Kidney (tissue), 14 donors: ENCODE data around the gene HAVCR1. TPM values are rescaled to one million over a fixed set of nuclear protein-coding genes. Genes with fewer than 3 reads are reported as not detected.

Experiments used
- DNase-seq, 5 donors: peaks; one replicate each; pipeline ENCODE4 v3.0.0-alpha.2; 2013 to 2020
- FAIRE-seq: peaks from 2 replicates; lab custom pipeline; 2012; peaks lifted over from hg19 to GRCh38; lab: Jason Lieb, UNC
- H3K27ac ChIP-seq, 2 donors: one replicate each; pipeline ENCODE4 v1.7.0; 2013; ENCODE audit warnings: low read depth in 2 of 2, low read length in 2 of 2, inconsistent platforms in 1 of 2
- H3K27me3 ChIP-seq: one replicate; pipeline ENCODE4 v1.7.1; 2013; ENCODE audit warnings: low read length, inconsistent platforms; ENCODE audit not compliant: control insufficient read depth, insufficient read depth
- H3K36me3 ChIP-seq, 3 donors: one replicate each; pipeline versions ENCODE4 v1.7.0 to v1.7.1; 2013; ENCODE audit warnings: low read length in 3 of 3, control low read depth in 1 of 3, inconsistent platforms in 1 of 3; ENCODE audit not compliant: insufficient read depth in 3 of 3, control insufficient read depth in 2 of 3
- H3K4me1 ChIP-seq, 3 donors: one replicate each; pipeline versions ENCODE4 v1.7.0 to v1.7.1; 2013; ENCODE audit warnings: low read length in 3 of 3, inconsistent platforms in 1 of 3, low read depth in 1 of 3; ENCODE audit not compliant: control insufficient read depth in 2 of 3, insufficient read depth in 2 of 3
- H3K4me3 ChIP-seq, 3 donors: one replicate each; pipeline versions ENCODE4 v1.7.0 to v1.8.1; 2013; ENCODE audit warnings: low read length in 3 of 3, control low read depth in 1 of 3, inconsistent platforms in 1 of 3
- H3K9ac ChIP-seq, 3 donors: one replicate each; pipeline versions ENCODE4 v1.7.0 to v1.7.1; 2013; ENCODE audit warnings: low read length in 3 of 3, control low read depth in 1 of 3, inconsistent platforms in 1 of 3
- H3K9me3 ChIP-seq, 3 donors: one replicate each; pipeline versions ENCODE4 v1.7.0 to v1.7.1; 2013; ENCODE audit warnings: low read length in 3 of 3, control low read depth in 1 of 3, inconsistent platforms in 1 of 3; ENCODE audit not compliant: control insufficient read depth in 2 of 3, insufficient read depth in 1 of 3
- intact Hi-C: fragments of 100-400 bp; cut with DNase I; formaldehyde crosslinking; loops from one replicate; pipeline ENCODE4 v1.11.1; 2022
- polyA plus RNA-seq: library from polyadenylated mRNA; stranded (reverse); fragments of 350-450 nt; fragmentation: Illumina TruSeq; extraction: RNeasy Lipid Tissue Mini Kit (QIAGEN cat#74804); gene quantifications from one replicate; pipeline ENCODE4 v1.2.3, GENCODE V29; 2014; ENCODE audit warnings: low read depth, low replicate concordance; ENCODE audit not compliant: insufficient read depth
- total RNA-seq: library from RNA; stranded (reverse); fragmentation: NEBNext Ultra II Directional; extraction: Animal tissue kit (Norgen Biotek cat#: 25700); gene quantifications from one replicate; pipeline ENCODE4 v1.2.1, GENCODE V29; 2021
- TF ChIP-seq, protein P1 (sequence below): IDR thresholded peaks from 3 replicates; pipeline ENCODE4 v1.5.1; 2012; ENCODE audit warnings: mild to moderate bottlenecking, moderate library complexity, borderline replicate concordance; ENCODE audit not compliant: insufficient read depth; ENCODE audit errors: extremely low read depth
- donor health status: control.
- donor health status: control.
- donor health status: control.
- donor health status: control.
- donor health status: control.
- donor health status: DM: yes; HTN: yes; CAD: no.
- donor health status: Normal renal cell carcinoma (clear cell type).

The HAVCR1 gene
- total and polyA plus RNA-seq, 2 donors from 2014 or later: 0.65 to 114 TPM

DNA sequence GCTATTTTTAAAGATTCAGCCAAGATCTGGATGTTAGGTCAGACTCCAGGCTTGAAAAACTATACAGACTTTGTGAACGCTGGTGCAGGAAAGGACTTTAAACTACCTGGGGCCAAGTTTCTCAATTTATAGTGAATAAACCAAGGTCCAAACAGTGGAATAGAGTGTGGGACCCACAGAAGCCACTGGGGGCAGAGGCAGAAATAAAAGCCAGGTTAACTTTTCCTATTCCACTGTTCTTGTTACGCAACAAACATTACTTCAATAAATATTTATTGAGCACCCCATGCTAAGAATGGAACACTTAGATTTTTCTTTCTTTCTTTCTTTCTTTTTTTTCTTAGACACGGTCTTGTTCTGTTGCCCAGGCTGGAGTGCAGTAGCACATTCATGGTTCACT is 11.0 kb upstream of the HAVCR1 start:
- Histone ChIP-seq H3K36me3 (no peaks in the 10 kb centered on the region), H3K9me3 (no peaks in the 10 kb centered on the region), H3K27me3 (no peaks in the 10 kb centered on the region), H3K4me1 (no peaks in the 10 kb centered on the region), H3K9ac (no peak overlapping the region), H3K27ac (peak overlapping the region in 1 of 2 donors; percentile 27), H3K4me3 (no peak overlapping the region)
- intact Hi-C loops: no loop called here
- FAIRE-seq (no peak), DNase-seq (no peak)
- TF ChIP-seq, protein P1, sequence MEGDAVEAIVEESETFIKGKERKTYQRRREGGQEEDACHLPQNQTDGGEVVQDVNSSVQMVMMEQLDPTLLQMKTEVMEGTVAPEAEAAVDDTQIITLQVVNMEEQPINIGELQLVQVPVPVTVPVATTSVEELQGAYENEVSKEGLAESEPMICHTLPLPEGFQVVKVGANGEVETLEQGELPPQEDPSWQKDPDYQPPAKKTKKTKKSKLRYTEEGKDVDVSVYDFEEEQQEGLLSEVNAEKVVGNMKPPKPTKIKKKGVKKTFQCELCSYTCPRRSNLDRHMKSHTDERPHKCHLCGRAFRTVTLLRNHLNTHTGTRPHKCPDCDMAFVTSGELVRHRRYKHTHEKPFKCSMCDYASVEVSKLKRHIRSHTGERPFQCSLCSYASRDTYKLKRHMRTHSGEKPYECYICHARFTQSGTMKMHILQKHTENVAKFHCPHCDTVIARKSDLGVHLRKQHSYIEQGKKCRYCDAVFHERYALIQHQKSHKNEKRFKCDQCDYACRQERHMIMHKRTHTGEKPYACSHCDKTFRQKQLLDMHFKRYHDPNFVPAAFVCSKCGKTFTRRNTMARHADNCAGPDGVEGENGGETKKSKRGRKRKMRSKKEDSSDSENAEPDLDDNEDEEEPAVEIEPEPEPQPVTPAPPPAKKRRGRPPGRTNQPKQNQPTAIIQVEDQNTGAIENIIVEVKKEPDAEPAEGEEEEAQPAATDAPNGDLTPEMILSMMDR: peak; percentile 8

DNA sequence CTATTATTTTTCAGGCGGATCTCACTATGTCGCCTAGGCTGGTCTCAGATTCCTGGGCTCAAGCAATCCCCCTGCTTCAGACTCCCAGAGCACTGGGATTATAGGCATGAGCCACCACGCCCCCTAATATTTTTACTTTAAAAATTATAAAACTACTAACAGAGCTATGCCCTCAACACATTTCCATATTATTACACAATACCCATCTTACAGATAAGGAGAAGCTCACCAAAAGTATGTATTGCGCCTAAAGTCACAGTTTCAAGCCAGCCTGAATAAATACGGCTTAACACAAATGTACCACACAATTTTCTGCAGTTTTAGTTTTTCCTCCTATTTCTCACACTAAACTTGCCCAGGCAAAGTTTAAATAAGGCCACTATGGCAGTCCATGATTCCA is 9.9 kb upstream of the HAVCR1 start:
- no peaks in the 10 kb centered on the region for H3K36me3 ChIP-seq
- no peak overlapping the region for H3K9ac ChIP-seq
- H3K4me3 ChIP-seq: no peak overlapping the region
- TF ChIP-seq, protein P1: no peak
- no peak overlapping the region for H3K27ac ChIP-seq
- H3K9me3 ChIP-seq: no peaks in the 10 kb centered on the region
- FAIRE-seq: no peak
- DNase-seq: no peak
- H3K4me1 ChIP-seq: no peaks in the 10 kb centered on the region
- no peaks in the 10 kb centered on the region for H3K27me3 ChIP-seq
- intact Hi-C loops: no loop called here

DNA sequence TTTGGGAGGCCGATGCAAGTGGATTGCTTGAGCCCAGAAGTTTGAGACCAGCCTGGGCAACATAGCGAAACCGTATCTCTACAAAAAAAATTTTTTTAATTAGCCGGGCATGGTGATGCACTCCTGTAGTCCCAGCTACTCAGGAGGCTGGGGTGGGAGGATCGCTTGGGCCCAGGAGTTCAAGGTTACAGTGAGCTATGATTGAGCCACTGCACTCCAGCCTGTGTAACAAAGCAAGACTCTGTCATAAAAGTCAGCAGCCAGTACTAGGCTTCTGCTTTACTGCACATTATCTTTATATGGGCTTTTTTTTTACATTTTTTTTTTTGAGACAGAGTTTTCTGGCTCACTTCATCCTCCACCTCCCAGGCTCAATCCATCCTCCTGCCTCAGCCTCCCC is 9.4 kb upstream of the HAVCR1 start:
- intact Hi-C loops: no loop called here
- H3K27me3 ChIP-seq: no peaks in the 10 kb centered on the region
- H3K9me3 ChIP-seq: no peaks in the 10 kb centered on the region
- no peaks in the 10 kb centered on the region for H3K36me3 ChIP-seq
- H3K4me3 ChIP-seq: no peak overlapping the region
- no peak overlapping the region for H3K27ac ChIP-seq
- no peaks in the 10 kb centered on the region for H3K4me1 ChIP-seq
- H3K9ac ChIP-seq: no peak overlapping the region
- TF ChIP-seq, protein P1: no peak
- no peak for FAIRE-seq
- no peak for DNase-seq

DNA sequence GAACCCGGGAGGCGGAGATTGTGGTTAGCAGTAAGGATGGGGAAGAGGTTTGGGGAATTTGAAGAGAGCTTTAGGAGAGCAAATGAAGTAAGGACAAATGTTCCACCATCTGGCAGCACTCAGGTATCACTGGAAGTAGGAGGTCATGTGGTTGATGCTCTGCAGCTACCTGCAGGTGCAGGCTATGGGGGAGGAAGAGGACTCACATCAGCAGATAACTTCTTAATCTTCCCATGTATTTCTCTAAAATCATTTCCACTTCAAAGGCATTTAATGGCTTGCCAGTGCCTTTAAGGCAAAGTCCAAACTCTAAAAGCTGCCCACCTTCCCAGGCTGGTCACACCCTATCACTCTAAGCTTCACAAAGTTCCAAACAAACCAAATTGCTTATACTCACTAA is 8.1 kb upstream of the HAVCR1 start:
- FAIRE-seq (no peak), DNase-seq (no peak)
- TF ChIP-seq, protein P1: no peak
- Histone ChIP-seq H3K4me1 (no peaks in the 10 kb centered on the region), H3K4me3 (no peak overlapping the region), H3K9me3 (no peaks in the 10 kb centered on the region), H3K36me3 (no peaks in the 10 kb centered on the region), H3K9ac (no peak overlapping the region), H3K27ac (no peak overlapping the region), H3K27me3 (no peaks in the 10 kb centered on the region)
- intact Hi-C loops: no loop called here
